ENCODE results near the gene TNP2.
"Not testable (repeated sequence)": the region's sequence is repeated elsewhere in the genome, so short reads cannot be mapped to it uniquely, and the experiment has no call there.

TNP2 gene

GRCh38 chr16:11299865-11300559 lies 30.9 kb upstream of the TNP2 start:
- no peak for DNase-seq

DNA sequence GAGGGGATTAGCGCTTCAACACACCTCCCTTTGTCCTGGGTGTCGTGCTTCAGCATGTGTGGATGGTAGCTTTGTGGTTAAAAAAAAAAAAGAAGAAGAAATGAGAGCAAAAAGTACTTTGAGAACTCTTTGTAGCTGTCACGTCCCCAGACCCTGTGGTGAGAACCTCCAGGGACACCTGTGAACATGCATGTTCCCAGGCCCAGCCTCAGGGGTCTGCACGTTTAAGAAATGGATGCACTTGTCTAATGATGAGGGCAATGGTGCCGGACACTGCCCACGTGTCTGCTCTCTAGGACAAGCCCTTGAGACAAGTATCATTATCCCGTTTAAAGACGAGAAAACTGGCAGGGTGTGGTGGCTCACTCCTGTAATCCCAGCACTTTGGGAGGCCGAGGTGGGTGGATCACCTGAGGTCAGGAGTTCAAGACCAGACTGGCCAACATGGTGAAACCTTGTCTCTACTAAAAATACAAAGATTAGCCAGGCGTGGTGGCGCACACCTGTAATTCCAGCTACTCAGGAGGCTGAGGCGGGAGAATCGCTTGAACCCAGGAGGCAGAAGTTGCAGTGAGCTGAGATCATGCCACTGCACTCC lies 29.9 kb upstream of the TNP2 start:
- DNase-seq, result not testable (repeated sequence)

DNA sequence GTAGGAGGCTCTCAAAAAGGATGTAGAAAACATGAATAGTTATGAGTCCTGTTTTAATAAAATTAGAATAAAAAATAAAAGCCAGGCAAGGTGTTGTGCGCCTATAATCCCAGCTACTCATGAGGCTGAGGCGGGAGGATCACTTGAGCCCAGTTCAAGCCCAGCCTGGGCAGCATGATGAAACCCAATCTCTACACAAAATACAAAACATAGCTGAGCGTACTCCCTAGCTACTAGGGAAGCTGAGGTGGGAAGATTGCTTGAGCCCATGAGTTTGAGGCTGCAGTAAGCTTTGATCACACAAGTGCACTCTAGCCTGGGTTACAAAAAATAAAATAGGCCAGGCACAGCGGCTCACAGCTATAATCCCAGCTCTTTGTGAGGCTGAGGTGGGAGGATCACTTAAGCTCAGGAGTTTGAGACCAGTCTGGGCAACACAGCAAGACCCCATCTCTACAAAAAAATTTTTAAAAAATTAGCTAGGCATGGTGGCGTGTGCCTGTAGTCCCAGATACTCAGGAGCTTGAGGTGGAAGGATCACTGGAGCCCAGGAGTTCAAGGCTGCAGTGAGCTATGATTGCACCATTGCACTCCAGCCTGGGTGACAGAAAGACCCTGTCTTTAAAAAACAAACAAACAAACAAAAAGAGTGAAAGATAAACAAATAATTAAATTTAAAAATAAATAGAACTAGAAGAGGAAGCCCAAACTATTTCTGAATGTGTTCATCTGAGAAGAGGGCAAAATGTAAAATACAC lies 29.2 kb upstream of the TNP2 start:
- no peak for DNase-seq

DNA sequence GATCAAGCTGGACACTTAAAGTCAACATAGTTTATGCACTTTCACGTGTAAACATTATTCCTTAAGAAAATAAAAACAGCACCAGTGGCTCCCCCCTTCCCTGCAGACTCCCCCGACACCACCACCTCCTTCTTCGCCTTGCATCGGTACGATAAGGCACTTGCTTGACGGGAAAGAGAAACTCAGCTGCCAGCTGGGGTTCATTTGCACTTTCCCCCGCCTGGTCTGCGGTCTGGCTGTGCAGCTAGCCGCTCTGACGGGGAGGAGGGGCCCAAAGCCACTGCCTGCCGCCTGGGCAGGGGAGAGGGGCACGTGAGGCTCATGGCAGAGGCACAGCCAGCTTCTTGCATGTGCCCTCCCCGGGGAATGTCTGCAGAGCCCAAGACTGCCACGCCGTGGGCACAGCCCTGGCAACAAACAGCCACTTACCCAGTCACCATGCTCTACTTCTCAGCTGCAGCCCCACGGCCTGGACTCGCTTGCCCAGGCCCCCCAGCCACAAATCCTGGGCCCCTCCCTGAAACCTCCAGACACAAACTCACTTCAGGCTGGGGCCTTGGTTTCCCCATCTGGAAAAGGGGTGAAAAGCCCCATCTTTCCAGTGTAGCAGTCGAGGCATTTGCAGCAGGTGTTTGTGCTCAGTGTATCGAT lies 28.5 kb upstream of the TNP2 start:
- no peak for DNase-seq

DNA sequence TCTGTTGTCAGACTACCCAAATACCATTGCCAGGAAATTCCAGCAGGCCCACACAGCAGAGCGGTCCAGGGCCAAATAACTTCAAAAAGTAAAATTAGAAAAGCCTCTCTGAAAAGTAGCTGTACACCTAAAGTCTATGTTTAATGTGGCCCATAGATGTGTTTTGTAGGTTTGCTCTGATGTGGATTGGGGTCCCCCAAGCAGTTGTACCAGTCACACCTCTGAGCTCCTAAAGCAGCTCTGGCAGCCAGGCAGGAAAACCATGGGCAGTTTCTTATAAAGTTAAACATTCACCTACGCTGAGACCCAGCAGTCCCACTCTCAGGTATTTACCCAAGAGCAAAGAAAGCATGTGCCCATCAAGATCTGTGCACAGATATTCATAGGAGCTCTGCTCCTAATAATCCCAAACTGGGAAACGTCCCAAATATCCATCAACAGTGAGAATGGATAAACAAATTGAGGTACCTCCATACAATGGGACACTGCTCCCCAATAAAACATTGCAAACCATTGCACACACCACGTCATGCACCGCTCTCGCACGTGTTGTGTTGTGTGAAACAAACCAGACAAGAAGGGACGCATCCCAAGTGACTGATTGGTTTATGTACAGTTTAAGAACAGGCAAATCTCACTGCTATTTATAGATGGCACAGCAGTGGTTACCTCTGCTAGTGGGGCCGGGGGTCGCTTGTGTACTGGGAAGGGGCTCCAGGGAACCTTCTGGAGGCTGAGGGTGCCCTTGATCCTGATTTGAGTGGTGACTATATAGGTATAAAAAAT lies 27.8 kb upstream of the TNP2 start:
- no peak for DNase-seq

DNA sequence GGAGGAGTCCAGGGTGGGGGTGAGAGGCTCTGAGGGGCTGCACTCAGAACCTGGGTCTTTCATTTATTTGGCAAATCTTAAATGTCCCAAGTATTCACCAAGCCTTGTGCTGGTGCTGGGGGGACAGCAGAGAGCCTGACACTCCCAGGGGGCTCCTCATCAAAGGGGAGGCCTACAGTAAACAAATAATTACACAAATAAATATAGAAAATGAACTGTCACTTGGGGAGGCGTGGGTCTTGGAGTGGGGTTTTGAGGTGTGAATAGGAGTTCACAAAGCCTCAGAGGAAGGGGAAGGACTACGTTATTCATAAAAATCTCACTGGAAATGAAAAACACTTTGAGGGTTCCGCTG lies 27.2 kb upstream of the TNP2 start:
- no peak for DNase-seq

GRCh38 chr16:11295672-11296071 lies 26.5 kb upstream of the TNP2 start:
- no peak for DNase-seq

- no peak for DNase-seq
Measured at GRCh38 chr16:11292076-11292748, 23.1 kb upstream of the TNP2 start.

GRCh38 chr16:11291091-11291703 lies 22.1 kb upstream of the TNP2 start:
- DNase-seq, result no peak

DNA sequence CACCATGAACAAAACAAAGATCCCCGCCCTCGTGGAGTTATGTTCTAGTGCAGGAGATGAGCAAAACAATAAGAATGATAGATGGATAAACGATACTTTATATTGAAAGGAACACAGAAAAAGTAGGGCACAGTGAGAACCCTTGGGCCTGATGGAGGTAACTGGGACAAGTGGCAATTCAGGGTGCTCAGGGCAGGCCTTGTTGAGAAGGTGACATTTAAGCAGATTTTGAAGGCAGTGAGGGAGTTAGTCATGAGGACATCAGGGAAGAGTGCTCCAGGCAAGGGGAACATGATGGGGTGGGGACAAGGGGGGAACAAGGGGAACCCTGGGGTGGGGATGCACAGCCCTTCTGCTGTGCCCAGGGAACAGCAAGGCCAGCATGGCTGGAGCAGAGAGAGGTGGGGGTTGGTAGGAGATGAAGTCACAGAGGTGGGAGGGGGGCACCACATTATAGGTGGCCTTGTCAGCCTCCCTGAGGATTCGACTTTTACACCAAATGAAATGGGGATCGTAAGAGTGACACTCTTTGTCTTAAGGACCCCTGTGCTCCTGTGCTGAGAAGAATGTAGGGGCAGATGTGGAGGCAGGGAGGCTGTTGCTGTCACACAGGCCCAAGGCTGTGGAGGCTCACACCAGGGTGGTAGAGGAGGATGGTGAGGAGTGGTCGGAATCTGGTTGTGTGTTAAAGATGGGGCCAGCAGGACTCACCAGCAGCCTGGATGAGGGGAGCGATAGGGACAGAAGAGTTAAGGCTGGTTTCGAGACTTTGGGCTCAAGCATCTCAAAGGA lies 21.2 kb upstream of the TNP2 start:
- no peak for DNase-seq

- not testable (repeated sequence) for DNase-seq
Measured at GRCh38 chr16:11289696-11290095, 20.6 kb upstream of the TNP2 start.

DNA sequence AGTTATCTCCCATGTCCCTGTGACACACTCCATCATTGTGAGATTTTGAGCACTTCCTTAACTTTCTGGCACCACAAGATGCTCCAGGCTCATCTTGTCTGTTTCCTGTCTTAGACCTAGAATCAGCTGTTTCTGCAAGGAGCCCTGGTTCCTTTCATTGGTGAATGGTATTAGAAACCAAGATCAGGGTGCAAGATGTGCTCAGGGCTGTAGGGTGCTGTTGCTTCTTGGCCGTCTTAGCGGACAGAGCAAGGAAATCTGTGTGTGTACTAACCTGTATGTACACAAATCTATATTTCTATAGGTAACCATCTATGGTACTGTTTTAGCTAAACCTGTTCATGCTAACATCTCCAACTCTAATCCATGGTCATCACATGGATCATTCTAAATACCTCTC lies 20.1 kb upstream of the TNP2 start:
- no peak for DNase-seq

GRCh38 chr16:11285842-11286241 lies 16.7 kb upstream of the TNP2 start:
- DNase-seq, result no peak

DNA sequence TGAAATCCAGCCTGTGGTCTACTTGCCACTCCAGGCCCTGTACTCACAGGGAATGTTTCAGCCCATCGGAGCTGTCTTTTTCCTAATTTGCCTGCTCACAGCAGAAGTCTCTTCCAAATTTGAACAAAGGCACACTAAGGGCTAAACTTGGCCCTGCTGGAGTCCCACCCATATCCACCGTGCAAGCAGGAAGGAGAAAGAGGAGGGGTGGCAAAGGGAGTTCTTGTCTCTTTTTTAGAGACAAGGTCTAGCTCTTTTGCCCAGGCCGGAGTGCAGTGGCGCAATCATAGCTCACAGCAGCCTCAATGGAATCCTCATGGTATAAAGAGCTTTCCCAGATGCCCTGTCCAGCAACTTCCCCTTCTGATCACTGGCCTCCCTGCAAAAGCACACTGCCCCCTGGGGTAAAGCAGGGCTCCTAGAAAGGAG lies 14.7 kb upstream of the TNP2 start:
- no peak for DNase-seq

DNA sequence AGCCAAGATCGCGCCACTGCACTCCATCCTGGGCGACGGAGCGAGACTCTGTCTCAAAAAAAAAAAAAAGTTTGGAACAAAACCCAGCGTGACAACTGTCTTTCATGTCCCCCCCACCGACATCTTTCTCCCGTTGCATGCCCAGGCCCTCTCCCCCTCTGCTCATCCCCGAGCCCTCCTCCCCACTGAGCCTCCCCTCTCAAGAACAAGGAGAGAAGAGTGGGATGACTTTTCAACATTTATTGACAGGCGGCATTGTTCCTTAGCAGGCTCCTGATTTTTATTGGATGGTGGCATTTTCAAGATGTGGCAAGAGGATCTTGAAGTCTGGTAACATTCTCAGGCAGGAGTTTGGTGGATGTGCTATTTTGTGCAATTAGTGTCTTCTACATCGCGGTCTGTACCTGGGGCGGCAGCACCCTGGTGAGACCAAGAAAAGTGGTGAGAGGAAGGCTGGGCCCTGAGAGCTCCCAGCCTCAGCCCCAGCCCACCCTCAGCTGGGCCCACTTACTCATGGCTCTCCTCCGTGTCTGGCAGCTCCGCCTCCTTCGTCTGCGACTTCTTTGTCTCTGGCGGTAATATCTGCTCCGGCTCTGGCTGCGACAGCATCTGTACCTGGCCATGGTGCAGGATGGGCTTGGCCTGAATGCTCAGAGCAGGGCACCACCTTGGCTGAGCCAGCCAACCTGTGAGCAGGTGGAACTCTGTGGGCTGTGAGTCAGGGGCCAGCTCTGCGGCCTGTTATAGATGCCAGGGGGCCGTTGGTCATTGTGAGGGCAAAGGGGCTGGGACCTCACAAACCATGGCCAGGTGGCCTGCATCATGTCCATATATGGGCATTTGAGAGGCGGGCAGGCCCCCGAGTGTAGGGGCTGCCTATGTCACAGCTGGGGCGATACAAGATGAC lies 11.7 kb upstream of the TNP2 start, which contains the start of gene PRM1:
Gene PRM1, minus strand, starts transcription at position 715 of the 907 bp plus-strand sequence. Its CDS starts 92 bp downstream, at position 623.
- no peak for DNase-seq

DNA sequence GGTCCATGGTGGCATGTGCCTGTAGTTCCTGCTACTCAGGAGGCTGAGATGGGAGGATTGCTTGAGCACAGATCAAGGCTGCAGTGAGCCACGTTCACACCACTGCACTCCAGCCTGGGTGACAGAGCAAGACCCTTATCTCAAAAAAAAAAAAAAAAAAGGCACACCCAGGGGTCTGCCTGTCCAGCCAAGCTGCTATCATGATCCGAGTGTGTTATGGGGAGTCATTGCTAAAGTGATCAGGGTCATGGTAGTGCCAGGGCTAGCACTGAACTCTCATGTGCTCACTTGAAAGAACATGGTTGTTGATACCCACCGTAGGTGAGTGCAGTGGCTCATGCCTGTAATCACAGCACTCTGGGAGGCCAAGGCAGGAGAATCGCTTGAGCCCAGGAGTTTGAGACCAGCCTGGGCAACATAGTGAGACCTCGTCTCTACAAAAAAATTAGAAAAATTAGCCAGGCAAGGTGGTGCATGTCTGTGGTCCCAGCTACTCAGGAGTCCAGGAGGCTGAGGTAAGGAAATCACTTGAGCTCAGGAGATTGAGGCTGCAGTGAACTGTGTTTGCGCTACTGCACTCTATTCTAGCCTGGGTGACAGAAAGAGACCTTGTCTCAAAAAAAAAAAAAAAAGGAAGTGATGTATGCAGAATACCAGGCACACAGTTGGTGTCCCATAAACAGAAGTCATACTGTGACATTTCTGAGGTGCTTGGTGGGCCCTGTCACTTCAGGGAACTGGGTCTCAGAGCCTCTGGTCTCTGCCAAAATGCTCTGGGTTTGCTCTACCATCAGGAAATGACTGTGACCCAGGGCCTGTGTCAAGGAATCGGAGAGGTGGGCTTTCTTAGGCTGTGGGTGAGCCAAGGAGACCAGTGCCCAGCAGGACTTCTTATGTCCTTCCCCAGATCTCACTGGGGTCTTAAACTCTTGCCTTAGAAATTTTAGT lies 9.8 kb upstream of the TNP2 start:
- DNase-seq, result no peak

- DNase-seq, result no peak
Measured at GRCh38 chr16:11277607-11278337, 8.6 kb upstream of the TNP2 start.

Data from SW 1271 (cell line).